ENCODE results near the gene CEP112. TPM values are rescaled to one million over a fixed set of nuclear protein-coding genes. Genes with fewer than 3 reads are reported as not detected.
"Not testable (repeated sequence)": the region's sequence is repeated elsewhere in the genome, so short reads cannot be mapped to it uniquely, and the experiment has no call there.

The CEP112 gene
- total RNA-seq, 1 donor from 2014 or later, result 20.1 TPM

DNA sequence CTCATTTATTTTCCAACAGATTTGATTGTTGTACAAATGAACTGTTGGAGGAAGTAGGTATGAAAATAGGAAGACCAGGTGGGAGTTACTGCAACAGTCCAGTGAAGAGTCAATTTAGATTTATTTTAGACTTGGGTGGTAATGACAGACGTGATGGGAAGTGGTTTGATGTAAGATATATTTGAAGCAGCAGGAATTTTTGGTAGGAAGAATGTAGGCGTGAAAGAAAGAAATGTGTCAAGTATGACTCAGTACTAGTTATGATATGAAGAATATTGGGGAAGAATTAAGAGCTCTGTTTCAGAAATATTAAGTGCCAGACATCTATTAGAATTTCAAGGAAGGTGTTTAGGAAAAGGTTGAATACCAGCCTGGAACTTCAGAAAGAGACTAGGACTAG is 382.6 kb downstream of the CEP112 start:
- H3K27me3 ChIP-seq, result no peaks in the 10 kb centered on the region
- H3K36me3 ChIP-seq, result no peaks in the 10 kb centered on the region
- intact Hi-C loops (cut with DNase I), result no loop called here
- H3K4me3 ChIP-seq, result no peak overlapping the region
- DNase-seq (ENCODE audit: extremely low spot score in 2 of 2), result no peak
- H3K9me3 ChIP-seq, result no peaks in the 10 kb centered on the region
- no peaks in the 10 kb centered on the region for H3K4me1 ChIP-seq
- TF ChIP-seq POLR2AphosphoS5 (IDR thresholded peaks at IDR 0.05; ENCODE audit: insufficient read depth in 1 of 2, low read depth in 1 of 2) (no peak), POLR2A (IDR thresholded peaks at IDR 0.05) (no peak)
- TF ChIP-seq, protein P1, sequence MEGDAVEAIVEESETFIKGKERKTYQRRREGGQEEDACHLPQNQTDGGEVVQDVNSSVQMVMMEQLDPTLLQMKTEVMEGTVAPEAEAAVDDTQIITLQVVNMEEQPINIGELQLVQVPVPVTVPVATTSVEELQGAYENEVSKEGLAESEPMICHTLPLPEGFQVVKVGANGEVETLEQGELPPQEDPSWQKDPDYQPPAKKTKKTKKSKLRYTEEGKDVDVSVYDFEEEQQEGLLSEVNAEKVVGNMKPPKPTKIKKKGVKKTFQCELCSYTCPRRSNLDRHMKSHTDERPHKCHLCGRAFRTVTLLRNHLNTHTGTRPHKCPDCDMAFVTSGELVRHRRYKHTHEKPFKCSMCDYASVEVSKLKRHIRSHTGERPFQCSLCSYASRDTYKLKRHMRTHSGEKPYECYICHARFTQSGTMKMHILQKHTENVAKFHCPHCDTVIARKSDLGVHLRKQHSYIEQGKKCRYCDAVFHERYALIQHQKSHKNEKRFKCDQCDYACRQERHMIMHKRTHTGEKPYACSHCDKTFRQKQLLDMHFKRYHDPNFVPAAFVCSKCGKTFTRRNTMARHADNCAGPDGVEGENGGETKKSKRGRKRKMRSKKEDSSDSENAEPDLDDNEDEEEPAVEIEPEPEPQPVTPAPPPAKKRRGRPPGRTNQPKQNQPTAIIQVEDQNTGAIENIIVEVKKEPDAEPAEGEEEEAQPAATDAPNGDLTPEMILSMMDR (IDR thresholded peaks at IDR 0.05), result no peak
- no peak overlapping the region for H3K27ac ChIP-seq

DNA sequence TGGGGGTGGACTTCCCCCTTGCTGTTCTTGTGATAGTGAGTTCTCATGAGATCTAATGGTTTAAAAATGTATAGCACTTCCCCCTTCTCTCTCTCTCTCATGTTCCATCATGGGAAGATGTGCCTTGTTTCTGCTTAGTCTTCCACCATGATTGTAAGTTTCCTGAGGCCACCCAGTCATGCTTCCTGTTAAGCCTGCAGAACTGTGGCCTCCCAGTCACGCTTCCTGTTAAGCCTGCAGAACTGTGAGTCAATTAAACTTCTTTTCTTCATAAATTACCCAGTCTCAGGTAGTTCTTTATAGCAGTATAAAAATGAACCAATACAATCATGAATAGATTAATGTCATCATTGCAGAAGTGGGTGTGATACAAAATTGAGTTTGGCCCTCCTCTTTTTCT is 383.4 kb downstream of the CEP112 start:
- H3K4me3 ChIP-seq; DNase-seq (ENCODE audit: extremely low spot score in 2 of 2); H3K27me3 ChIP-seq; H3K4me1 ChIP-seq; intact Hi-C loops (cut with DNase I); H3K27ac ChIP-seq; H3K9me3 ChIP-seq; H3K36me3 ChIP-seq: not testable (repeated sequence)

DNA sequence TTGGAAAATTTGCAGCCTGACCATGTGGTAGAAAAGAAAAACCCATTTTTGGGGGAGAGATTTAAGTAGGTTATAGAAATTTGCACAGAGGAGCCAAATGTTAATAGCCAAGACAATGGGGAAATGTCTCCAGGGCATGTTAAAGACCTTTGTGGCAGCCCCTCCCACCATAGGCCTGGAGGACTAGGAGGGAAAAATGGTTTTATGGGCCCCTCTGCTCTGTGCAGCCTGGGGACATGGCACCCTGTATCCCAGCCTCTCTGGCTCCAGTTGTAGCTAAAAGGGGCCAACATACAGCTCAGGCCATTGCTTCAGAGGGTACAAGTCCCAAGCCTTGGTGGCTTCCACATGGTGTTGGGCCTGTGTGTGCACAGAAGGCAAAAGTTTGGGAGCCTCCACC is 384.6 kb downstream of the CEP112 start:
- H3K4me3 ChIP-seq, result no peak overlapping the region
- no peaks in the 10 kb centered on the region for H3K27me3 ChIP-seq
- H3K27ac ChIP-seq, result no peak overlapping the region
- no peak for DNase-seq (ENCODE audit: extremely low spot score in 2 of 2)
- H3K36me3 ChIP-seq, result no peaks in the 10 kb centered on the region
- no peak for TF ChIP-seq POLR2AphosphoS5 (IDR thresholded peaks at IDR 0.05; ENCODE audit: insufficient read depth in 1 of 2, low read depth in 1 of 2)
- TF ChIP-seq, protein P1 (IDR thresholded peaks at IDR 0.05), result no peak
- no peak for TF ChIP-seq POLR2A (IDR thresholded peaks at IDR 0.05)
- H3K9me3 ChIP-seq, result no peaks in the 10 kb centered on the region
- intact Hi-C loops (cut with DNase I), result no loop called here
- no peaks in the 10 kb centered on the region for H3K4me1 ChIP-seq

DNA sequence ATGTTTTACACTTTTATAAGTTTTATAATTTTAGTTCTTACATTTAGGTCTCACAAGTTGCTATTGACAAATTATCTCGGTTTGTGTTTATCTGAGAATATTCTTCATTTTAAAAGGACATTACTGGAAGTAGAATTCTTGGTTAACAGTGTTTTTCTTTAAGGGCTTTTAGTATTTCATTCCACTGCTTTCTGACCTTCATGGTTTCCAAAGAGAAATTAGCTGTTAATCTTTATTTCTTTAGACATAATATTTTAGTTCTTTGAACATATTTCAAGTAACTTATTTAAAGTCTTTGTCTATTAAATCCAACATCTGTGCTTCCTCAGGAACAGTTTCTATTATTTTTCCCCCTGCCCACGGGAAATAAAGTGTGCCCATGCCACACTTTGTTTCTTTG is 390.4 kb downstream of the CEP112 start:
- DNase-seq (ENCODE audit: extremely low spot score in 2 of 2), result no peak
- intact Hi-C loops (cut with DNase I), result no loop called here
- TF ChIP-seq POLR2AphosphoS5 (IDR thresholded peaks at IDR 0.05; ENCODE audit: insufficient read depth in 1 of 2, low read depth in 1 of 2), result no peak
- TF ChIP-seq POLR2A (IDR thresholded peaks at IDR 0.05), result no peak
- TF ChIP-seq, protein P1 (IDR thresholded peaks at IDR 0.05), result no peak

DNA sequence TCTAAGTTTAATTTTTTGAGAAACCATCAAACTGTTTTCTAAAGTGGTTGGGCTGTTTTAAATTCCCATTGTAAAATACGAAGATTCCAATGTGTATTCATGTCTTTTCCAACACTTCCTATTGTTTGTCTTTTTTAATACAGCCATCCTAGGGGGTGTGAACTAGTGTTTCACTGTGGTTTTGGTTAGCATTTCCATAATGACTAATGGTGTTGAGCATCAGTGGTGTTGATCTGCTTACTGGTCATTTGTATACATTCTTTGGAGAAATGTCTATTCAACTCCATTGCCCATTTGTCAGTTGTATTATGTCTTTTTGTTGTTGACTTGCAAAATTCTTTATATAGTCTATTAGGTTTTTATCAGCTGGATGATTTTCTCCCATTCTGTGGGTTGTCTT is 391.3 kb downstream of the CEP112 start:
- Histone ChIP-seq H3K36me3 (no peaks in the 10 kb centered on the region), H3K27me3 (no peaks in the 10 kb centered on the region), H3K9me3 (peaks cover 3% of the 10 kb centered on the region), H3K4me3 (no peak overlapping the region), H3K27ac (no peak overlapping the region), H3K4me1 (no peaks in the 10 kb centered on the region)
- no peak for DNase-seq (ENCODE audit: extremely low spot score in 2 of 2)
- intact Hi-C loops (cut with DNase I), result no loop called here
- TF ChIP-seq POLR2A (IDR thresholded peaks at IDR 0.05), result no peak
- TF ChIP-seq, protein P1 (IDR thresholded peaks at IDR 0.05), result no peak
- TF ChIP-seq POLR2AphosphoS5 (IDR thresholded peaks at IDR 0.05; ENCODE audit: insufficient read depth in 1 of 2, low read depth in 1 of 2), result no peak

More for the DNA sequence above, 390.4 kb downstream of the CEP112 start:
- H3K36me3 ChIP-seq, result no peaks in the 10 kb centered on the region
- peaks cover 3% of the 10 kb centered on the region for H3K9me3 ChIP-seq
- no peaks in the 10 kb centered on the region for H3K4me1 ChIP-seq
- H3K27me3 ChIP-seq, result no peaks in the 10 kb centered on the region
- no peak overlapping the region for H3K27ac ChIP-seq
- no peak overlapping the region for H3K4me3 ChIP-seq

DNA sequence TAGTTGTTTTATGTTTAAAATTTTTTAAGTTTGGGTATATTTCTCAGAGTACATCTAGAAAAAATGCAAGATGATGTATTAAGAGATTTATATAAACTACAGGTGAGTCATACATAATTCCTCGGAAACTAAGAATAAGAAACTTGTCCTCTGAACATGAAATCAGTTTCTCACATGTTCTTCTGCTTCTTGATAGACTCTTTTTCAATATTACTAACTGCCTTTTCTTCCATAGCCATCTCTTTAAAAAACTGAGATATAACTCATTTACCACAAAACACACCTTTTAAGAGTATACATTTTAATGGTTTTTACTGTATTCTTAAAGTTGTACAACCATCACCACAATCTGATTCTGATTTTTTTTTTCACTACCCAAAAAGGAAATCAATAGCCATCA is 392.1 kb downstream of the CEP112 start:
- H3K27ac ChIP-seq, result no peak overlapping the region
- no peaks in the 10 kb centered on the region for H3K27me3 ChIP-seq
- intact Hi-C loops (cut with DNase I), result no loop called here
- H3K4me1 ChIP-seq, result no peaks in the 10 kb centered on the region
- H3K9me3 ChIP-seq, result peaks cover 3% of the 10 kb centered on the region
- DNase-seq (ENCODE audit: extremely low spot score in 2 of 2), result no peak
- TF ChIP-seq POLR2A (IDR thresholded peaks at IDR 0.05) (no peak), POLR2AphosphoS5 (IDR thresholded peaks at IDR 0.05; ENCODE audit: insufficient read depth in 1 of 2, low read depth in 1 of 2) (no peak)
- TF ChIP-seq, protein P1 (IDR thresholded peaks at IDR 0.05), result no peak
- H3K36me3 ChIP-seq, result no peaks in the 10 kb centered on the region
- H3K4me3 ChIP-seq, result no peak overlapping the region

Measured in vagina (tissue), 2 donors.